Measurements from ENCODE around the gene CGB2. TPM values are rescaled to one million over a fixed set of nuclear protein-coding genes. Genes with fewer than 3 reads are reported as not detected.
A peak's percentile ranks its signal among the peaks of the same experiment; 100 is the strongest.
"Not testable (repeated sequence)": the region's sequence is repeated elsewhere in the genome, so short reads cannot be mapped to it uniquely, and the experiment has no call there.

CGB2 gene
- polyA plus RNA-seq, 4 donors, result 0.10 TPM; not detected in 3

DNA sequence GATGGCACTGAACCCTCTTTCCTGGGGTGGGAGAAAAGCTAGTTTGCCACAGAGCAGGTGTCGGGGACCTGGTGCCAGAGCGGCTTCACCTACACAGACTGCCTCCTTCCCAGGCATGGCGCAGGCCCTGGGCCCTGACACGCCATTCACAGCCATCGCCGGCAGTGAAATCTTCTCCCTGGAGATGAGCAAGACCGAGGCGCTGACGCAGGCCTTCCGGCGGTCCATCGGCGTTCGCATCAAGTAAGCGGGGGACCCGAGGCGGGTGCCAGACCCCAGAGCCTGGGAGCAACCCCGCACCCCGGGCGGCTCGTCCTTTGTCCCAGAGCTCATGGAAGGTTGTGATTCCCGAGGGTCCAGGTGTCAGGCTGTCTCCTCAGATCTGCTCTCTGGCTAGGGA lies 24.8 kb upstream of the CGB2 start:
- DNase-seq (ENCODE audit: low read depth in 4 of 4, low spot score in 3 of 4), result no peak

DNA sequence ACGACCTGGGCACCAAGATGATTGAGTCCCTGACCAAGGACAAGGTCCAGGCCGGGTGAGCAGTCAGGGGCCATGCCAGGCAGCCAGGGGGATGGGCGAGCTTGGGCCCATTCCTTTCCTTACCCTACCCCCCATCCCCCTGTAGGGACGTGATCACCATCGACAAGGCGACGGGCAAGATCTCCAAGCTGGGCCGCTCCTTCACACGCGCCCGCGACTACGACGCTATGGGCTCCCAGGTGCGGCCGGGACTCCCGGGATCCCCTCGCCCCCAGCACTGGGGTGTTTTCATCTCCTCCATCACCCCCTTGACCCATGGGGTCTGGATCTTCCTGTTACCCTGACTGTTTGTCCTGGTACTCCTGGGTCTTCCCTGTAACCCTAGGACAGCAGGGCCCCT lies 21.9 kb upstream of the CGB2 start:
- DNase-seq (ENCODE audit: low read depth in 4 of 4, low spot score in 3 of 4), result no peak

DNA sequence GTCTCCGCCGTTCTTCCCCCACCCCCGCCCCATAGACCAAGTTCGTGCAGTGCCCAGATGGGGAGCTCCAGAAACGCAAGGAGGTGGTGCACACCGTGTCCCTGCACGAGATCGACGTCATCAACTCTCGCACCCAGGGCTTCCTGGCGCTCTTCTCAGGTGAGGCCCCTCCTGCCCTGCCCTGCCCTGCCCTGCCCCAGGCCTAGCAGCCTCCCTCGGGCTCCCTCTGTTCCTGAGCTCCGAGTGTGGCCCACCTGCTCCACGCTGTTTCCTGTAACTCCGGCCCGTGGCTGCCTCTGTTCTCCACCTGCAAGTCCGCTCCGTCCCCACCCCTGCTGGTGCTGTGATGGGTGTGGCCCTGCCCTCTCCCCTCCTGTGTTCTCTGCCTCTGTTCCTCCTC lies 21.2 kb upstream of the CGB2 start:
- DNase-seq (ENCODE audit: low read depth in 4 of 4, low spot score in 3 of 4), result no peak

DNA sequence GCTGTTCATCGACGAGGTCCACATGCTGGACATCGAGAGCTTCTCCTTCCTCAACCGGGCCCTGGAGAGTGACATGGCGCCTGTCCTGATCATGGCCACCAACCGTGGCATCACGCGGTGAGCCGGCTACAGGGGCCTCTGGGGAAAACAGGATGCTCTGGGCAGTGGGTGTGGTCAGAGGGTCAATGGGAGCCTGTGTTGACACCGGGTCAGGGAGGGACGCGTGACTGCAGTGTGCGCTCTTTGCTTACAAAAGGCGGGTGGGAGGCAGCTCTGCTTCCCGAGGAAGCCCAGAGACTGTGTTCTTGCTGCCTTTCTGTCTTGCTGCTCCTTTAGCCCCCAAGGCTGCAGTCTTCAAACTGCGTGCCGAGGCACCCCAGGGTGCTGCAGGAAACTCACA lies 20.5 kb upstream of the CGB2 start:
- no peak for DNase-seq (ENCODE audit: low read depth in 4 of 4, low spot score in 3 of 4)

DNA sequence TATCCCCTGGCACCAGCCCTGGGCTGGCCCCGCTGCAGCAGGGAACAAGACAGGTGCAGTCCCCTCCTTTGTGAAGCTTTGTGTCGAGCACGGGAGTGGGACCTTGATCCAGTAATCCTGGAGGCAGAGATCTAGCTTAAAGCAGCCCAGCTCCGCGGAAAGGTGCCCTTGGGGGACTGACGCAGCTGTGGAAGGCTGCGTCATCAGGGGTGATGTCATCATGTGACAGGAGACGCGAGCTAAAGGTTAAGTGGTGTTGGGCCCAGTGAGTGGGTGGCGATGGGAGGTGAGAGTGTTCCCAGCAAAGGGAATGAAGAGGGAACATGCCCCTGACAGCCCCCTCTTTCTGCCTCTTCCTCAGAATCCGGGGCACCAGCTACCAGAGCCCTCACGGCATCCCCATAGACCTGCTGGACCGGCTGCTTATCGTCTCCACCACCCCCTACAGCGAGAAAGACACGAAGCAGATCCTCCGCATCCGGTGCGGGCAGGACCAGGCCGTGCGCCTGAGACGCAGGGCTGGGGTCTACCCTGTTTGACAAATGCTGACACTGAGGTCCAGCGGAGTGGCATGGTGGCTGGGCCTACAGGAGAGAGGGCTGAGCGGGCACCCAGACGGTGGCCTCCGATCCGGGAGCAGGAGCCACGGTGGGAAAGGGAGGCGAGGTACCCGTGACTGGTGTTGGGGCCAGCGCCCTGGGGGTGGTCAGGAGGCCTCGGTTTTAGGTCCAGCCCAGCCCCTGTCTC lies 17.4 kb upstream of the CGB2 start:
- DNase-seq (ENCODE audit: low read depth in 4 of 4, low spot score in 3 of 4), result no peak

DNA sequence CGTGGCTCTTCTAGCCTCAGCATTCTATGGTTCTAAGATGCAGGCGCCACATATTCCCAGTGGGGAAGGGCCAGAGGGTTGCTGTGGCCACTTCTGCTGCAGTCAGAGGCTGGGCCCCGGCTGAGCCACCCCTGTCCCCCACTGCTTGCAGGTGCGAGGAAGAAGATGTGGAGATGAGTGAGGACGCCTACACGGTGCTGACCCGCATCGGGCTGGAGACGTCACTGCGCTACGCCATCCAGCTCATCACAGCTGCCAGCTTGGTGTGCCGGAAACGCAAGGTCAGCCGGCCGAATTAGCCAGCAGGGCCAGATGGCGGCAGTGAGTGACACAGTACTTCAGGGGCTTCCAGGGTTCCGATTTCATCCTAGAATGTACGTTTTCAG lies 16.8 kb upstream of the CGB2 start:
- no peak for DNase-seq (ENCODE audit: low read depth in 4 of 4, low spot score in 3 of 4)

DNA sequence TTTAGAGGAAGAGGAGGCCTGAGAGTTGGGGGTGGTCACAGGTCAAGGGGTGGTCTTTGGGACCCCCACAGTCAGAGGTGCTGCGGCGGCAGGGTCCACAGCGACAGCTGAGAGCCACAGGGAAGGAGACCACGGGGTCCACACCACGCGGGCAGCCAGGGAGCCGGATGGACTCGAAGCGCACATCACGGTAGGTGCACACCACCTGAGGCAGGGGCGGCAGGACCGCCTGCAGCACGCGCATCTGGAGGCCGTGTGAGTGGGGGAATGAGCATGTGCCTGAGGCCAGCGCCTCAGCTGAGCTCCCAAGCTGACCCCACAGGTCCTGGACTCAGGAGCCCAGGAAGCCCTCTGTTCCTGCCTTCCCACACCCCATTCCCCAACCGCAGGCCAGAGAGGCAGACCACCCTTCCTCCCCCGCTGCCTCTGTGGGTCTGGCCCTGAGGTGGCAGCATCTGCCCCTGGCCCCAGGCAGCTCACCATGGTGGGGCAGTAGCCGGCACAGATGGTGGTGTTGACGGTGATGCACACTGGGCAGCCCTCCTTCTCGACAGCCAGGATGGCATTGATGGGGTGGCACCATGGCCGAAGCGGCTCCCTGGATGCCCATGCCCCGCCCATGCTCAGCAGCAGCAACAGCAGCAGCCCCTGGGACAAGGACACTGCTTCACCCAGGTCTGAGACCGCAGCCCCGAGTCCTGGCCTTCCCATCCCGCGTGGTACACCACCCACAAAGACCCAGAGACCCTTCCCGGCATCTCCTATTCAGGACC lies 15.4 kb upstream of the CGB2 start:
- no peak for DNase-seq (ENCODE audit: low read depth in 4 of 4, low spot score in 3 of 4)

DNA sequence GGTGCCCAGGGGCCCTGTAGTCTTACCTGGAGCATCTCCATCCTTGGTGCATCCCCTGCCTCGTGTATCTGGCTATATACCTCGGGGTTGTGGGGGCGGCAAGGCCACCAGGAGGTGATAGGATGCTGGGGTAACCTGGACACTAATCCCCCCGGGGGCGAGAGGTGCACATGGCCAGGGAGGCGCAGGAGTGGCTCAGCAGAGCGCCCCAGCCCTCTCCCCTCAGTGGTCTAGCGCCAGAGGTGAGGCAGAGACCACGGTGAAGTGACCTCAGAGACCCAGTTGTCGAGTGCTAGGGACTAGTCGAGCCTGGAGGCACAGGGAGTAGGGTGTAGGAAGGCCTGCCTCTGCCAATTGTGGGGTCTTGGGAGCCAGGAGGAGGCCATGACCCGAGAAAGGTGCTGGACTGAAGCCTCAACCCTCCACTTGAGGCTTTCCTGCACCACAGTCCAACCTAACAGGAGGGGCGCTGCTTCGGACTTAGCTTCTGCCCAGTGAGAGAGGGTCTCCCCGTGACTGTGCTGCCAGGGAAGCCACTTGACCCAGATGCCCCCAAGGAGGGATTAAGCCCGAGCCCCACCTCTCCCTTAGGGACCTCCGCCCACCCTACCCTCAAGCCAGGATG lies 14.5 kb upstream of the CGB2 start, which contains the start of gene LHB:
Gene LHB (minus strand): TSS at position 51 of the 625 bp plus-strand sequence. CDS start 10 bp downstream, at position 41.
- no peak for DNase-seq (ENCODE audit: low read depth in 4 of 4, low spot score in 3 of 4)

DNA sequence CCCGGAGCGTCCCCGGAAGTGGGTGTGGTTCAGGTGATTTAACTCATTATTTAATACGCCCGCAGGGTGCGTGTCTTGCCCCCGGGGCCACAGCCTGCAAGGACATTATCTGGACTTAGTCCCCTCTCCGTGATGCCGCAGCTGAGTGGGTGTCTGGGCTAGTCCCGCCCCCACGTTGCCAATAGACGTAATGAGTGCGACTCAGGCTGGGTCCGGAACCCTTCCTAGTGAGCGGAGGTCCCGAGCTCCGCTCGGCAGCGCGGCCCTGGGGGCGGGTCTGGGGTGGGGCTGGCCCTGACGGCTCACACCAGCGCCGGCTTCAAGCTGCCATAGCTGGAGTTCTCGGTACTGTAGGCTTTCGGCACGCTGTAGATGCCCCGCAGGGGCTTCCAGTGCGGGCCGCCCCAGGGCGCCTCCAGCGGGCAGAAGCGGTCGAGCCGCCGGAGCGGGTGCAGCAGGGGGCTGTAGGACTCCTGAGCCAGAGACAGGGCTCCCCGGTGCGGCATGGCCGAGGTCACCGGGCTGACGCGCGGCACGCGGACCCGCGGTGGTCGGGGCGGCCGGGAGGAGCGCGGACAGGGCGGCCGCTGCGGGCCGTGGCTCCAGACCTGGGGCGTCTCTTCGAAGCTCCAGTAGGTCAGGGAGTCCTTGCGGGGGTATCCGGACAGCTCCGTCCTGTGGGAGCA lies 13.9 kb upstream of the CGB2 start:
- peak in 1 of 4 donors; percentile 30 for DNase-seq (ENCODE audit: low read depth in 4 of 4, low spot score in 3 of 4)

DNA sequence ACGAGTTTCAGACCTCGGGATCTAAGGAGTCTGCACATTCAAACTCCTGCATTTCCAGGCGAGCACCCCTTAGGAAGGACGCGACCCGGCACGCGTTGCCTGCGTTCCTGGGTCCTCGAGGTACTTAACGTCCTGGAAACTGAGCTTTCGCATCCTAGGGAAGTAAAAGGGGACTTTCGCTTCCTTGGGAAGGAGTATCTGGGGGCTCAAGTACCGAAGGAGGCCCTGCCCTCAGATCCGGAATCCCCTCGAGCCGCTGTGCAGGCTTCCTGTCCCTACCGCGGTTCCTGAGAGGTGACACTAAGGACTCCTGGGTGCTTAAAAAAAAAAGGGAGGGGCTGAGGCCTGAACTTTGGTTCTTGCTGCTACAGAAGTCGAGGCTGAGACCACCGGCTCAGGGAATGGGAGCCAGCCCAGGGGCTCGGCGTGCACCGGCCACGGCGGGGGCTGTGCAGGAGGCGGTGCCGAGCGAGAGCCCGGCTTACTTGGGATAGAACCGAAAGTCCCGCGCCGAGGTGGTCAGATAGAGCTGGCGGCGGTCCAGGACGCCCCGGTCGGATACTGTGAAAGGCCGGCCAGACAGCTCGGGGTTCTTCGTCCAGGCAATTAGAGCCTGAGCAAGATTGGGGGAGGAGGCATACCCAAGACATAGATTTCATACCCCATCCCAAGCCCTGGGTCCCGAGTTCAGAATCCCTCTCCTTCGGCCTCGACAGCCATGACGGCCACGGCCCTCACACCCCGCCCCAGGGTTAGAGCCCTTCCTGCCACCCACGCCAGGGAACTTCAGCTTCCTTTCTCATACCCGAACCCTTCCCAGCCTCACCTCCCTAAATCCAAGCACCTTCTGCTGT lies 13.1 kb upstream of the CGB2 start:
- not testable (repeated sequence) for DNase-seq (ENCODE audit: low read depth in 4 of 4, low spot score in 3 of 4)

DNA sequence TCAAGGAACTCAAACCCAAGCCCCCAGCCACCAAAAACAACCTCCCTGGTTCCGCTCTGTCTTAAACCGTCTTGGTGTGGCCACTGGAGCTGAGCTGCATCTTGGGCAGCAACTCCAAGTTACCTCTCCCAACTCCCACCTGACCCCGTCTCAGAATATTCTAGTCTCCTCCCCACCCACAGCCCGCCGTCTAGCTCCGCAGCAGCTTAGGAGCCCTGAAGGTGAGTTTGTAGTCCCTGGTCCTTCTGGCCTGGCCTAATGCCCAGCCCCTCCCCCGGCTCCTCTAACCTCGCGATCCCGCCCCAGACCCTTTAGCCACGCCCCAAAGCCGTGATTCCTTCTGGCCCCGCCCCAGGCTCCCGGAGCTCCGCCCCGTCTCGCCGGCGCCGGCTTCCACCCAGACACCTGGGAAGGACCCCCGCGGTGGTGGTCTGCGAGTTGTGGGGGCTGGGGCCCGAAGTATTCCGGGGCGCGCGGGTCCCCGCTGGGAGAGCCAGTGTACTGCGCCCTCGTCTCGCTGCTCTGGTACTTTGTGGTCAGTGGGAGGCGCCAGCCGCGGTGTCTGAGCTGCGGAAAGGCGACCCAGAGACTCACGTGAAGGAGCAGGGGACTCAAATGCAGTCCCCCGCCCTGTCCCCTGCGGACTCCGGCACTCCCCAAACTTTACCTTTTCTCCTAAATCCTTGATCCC lies 12.3 kb upstream of the CGB2 start:
- peak in 1 of 4 donors; percentile 18 for DNase-seq (ENCODE audit: low read depth in 4 of 4, low spot score in 3 of 4)

DNA sequence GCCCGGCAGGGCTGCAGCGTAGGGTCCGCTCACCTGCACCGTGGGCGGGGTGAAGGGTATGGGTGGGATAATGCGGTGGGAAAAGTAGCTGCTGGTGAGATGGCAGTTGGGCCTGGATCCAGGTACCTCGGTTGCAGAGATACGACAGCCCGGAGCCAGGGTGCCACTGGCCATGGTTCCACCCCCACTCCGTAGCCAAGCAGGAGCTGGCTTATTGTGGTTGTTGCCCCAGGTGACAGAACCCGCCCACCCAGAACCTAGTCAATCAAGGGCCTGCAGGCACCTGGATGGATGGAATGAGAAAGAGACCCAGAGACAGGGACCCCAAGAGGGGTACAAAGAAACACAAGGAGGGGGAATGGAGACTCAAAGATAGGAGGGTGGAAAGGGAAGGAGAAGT lies 11.3 kb upstream of the CGB2 start:
- no peak for DNase-seq (ENCODE audit: low read depth in 4 of 4, low spot score in 3 of 4)

DNA sequence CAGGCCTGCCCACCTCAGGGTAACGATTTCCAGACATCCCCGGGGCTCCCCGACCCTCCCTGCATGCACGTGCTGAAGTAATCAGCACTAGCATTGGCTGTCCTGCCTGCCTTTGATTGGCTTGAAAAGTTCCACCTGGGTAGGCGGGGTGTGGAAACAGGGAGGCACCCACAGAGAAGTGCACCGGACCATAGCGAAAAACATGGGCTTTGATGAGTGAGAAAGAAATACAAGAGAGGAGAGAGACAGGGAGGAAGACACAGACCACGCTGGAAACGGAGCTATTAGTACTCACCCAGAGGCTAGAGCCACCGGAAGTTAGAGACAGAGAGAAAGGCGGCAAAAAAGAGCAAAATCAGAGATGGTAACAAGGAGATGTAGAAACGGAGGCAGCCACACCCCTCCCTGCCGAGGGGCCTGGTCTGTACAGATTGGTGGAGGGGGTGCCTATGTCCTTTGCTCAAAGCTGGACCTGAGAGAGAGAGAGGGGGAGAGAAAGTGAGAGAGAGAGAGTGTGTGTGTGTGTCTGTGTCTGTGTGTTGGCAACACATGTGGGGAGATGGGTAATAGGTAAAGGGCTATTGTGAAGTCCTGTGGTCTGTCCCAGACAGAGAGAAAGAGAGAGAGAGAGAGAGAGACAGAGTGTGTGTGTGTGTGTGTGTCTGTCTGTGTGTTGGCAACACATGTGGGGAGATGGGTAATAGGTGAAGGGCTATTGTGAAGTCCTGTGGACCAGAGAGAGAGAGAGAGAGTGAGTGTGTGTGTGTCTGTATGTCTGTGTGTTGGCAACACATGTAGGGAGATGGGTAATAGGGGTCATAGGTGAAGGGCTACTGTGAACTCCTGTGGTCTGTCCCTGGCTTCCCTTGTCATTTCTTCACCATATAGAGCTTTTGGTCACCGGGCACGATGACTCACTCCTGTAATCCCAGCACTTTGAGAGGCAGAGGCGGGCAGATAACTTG lies 10.5 kb upstream of the CGB2 start:
- no peak for DNase-seq (ENCODE audit: low read depth in 4 of 4, low spot score in 3 of 4)

DNA sequence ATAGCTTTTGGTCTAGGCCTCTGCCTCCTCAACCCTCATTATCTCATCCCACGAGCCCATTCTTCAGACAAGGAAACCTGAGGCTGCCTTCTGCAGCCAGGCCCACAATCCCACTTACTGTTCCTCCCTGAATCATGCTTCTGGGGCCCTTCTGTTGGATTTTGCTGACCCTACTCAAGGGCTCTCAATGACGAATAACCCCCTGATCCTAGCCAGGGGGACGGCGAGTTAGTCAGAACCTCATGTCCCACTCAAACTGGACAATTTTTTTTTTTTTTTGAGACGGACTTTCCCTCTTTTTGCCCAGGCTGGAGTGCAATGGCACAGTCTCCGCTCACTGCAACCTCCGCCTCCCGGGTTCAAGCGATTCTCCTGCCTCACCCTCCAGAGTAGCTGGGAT lies 9.6 kb upstream of the CGB2 start:
- no peak for DNase-seq (ENCODE audit: low read depth in 4 of 4, low spot score in 3 of 4)

DNA sequence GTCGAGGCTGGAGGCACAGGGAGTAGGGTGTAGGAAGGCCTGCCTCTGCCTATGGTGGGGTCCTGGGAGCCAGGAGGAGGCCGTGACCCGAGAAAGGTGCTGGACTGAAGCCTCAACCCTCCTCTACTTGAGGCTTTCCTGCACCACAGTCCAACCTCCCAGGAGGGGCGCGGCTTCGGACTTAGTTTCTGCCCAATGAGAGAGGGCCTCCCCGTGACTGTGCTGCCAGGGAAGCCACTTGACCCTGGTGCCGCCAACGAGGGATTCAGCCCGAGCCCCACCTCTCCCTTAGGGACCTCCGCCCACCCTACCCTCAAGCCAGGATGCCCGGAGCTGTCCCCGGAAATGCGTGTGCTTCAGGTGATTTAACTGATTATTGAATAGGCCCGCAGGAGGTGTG lies 7.5 kb upstream of the CGB2 start, which contains the start of gene CGB3:
Gene CGB3 (minus strand): TSS at position 101 of the 400 bp plus-strand sequence. CDS start 362 bp downstream, outside the sequence.
- not testable (repeated sequence) for DNase-seq (ENCODE audit: low read depth in 4 of 4, low spot score in 3 of 4)

DNA sequence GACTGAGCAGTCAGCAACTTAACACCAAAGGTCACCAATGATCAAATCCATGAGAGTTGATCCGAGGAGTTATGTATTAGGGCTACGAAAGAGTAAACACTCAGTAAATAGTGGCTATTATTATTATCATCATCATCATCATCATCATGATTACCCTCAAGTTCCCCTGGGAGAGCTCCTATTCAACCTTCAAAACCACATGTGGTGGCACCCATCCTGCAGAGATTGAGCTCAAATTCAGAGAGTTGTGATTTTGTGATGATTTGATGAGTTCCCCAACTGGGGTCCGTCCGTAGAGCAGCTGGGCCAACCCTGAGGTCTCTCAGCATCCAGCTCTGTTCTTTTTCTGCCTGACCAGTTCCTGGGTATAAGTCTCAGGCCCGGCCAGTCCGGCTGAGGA lies 6.6 kb upstream of the CGB2 start:
- not testable (repeated sequence) for DNase-seq (ENCODE audit: low read depth in 4 of 4, low spot score in 3 of 4)

DNA sequence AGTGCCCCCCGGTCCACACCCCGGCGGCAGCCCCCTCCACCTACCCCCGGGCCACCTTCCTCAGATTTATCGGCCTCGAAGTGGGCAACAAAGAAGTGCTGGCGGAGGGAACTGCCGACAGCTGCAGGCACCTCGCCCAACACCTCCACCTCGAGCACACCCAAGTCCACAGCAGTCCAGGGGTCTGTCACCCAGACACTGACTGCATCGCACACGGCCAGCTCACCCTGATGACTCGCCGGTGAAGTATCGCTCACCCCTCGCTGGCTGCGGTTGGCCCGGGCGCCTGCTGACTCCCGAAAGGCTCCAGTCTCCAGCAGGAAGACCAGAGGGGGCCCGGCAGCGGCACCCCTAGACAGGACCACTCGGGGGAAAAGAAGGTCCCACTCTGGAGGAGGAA lies 6.1 kb upstream of the CGB2 start:
- DNase-seq (ENCODE audit: low read depth in 4 of 4, low spot score in 3 of 4), result not testable (repeated sequence)

DNA sequence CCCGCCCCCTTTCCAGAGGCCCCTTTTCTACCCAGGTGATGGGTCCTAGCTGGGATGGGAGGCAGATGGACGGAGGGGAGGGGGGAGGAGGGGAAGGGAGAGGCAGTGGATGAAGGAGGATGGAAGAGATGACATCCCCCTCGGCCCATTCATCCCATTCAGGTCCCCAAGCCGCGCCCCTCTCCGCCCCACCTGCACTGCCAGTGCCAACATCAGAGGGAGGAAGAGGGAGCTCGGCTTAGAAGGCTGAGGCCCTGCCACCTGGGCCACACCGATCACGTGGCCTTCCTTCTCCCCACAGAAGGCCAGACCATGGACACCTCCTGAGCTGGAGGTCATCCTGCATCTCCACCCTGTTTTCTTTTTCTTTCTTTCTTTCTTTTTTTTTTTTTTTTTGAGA lies 3.0 kb upstream of the CGB2 start:
- DNase-seq (ENCODE audit: low read depth in 4 of 4, low spot score in 3 of 4), result not testable (repeated sequence)
